ENCODE measurements around the gene PIGP.

PIGP gene

GRCh38 chr21:37093977-37094376, 21.1 kb upstream of the PIGP start:
- Mint-ChIP-seq H3K4me3 (no peak overlapping the region), H3K27me3 (ENCODE audit: low read depth) (no peaks in the 10 kb centered on the region), H3K9me3 (no peaks in the 10 kb centered on the region), H3K36me3 (ENCODE audit: low read depth) (peaks cover 56% of the 10 kb centered on the region), H3K4me1 (peaks cover 16% of the 10 kb centered on the region), H3K27ac (no peak overlapping the region)
- TF ChIP-seq CTCF (IDR thresholded peaks at IDR 0.05; ENCODE audit: unreplicated experiment in 3 of 3), result no peak

GRCh38 chr21:37088186-37088735, 15.4 kb upstream of the PIGP start:
- Mint-ChIP-seq H3K9me3 (no peaks in the 10 kb centered on the region), H3K4me1 (peaks cover 10% of the 10 kb centered on the region), H3K36me3 (ENCODE audit: low read depth) (peaks cover 31% of the 10 kb centered on the region), H3K27ac (no peak overlapping the region), H3K4me3 (no peak overlapping the region), H3K27me3 (ENCODE audit: low read depth) (no peaks in the 10 kb centered on the region)
- no peak for TF ChIP-seq CTCF (IDR thresholded peaks at IDR 0.05; ENCODE audit: unreplicated experiment in 3 of 3)

- H3K9me3 Mint-ChIP-seq, result no peaks in the 10 kb centered on the region
- peak in 2 of 3 experiments; percentile 10 to 38 for TF ChIP-seq CTCF (IDR thresholded peaks at IDR 0.05; ENCODE audit: unreplicated experiment in 3 of 3)
- H3K27ac Mint-ChIP-seq, result no peak overlapping the region
- H3K36me3 Mint-ChIP-seq (ENCODE audit: low read depth), result peaks cover 27% of the 10 kb centered on the region
- H3K4me1 Mint-ChIP-seq, result peaks cover 16% of the 10 kb centered on the region
- H3K4me3 Mint-ChIP-seq, result no peak overlapping the region
- H3K27me3 Mint-ChIP-seq (ENCODE audit: low read depth), result no peaks in the 10 kb centered on the region
Measured at GRCh38 chr21:37087188-37087587, 14.3 kb upstream of the PIGP start.

- Mint-ChIP-seq H3K27me3 (ENCODE audit: low read depth) (no peaks in the 10 kb centered on the region), H3K4me1 (peaks cover 16% of the 10 kb centered on the region), H3K9me3 (peaks cover under 1% of the 10 kb centered on the region), H3K4me3 (no peak overlapping the region), H3K36me3 (ENCODE audit: low read depth) (peaks cover 27% of the 10 kb centered on the region), H3K27ac (no peak overlapping the region)
- TF ChIP-seq CTCF (IDR thresholded peaks at IDR 0.05; ENCODE audit: unreplicated experiment in 3 of 3), result no peak
Measured at GRCh38 chr21:37085726-37086125, 12.9 kb upstream of the PIGP start.

- Mint-ChIP-seq H3K36me3 (ENCODE audit: low read depth) (peaks cover 29% of the 10 kb centered on the region), H3K4me3 (no peak overlapping the region), H3K27ac (no peak overlapping the region), H3K9me3 (peaks cover 18% of the 10 kb centered on the region), H3K4me1 (peaks cover 17% of the 10 kb centered on the region), H3K27me3 (ENCODE audit: low read depth) (no peaks in the 10 kb centered on the region)
- TF ChIP-seq CTCF (IDR thresholded peaks at IDR 0.05; ENCODE audit: unreplicated experiment in 3 of 3), result no peak
Measured at GRCh38 chr21:37082856-37083528, 10.1 kb upstream of the PIGP start.

GRCh38 chr21:37082375-37082774, 9.5 kb upstream of the PIGP start:
- Mint-ChIP-seq H3K4me3 (no peak overlapping the region), H3K9me3 (peaks cover 21% of the 10 kb centered on the region), H3K36me3 (ENCODE audit: low read depth) (peaks cover 34% of the 10 kb centered on the region), H3K4me1 (peaks cover 20% of the 10 kb centered on the region), H3K27me3 (ENCODE audit: low read depth) (no peaks in the 10 kb centered on the region), H3K27ac (no peak overlapping the region)
- TF ChIP-seq CTCF (IDR thresholded peaks at IDR 0.05; ENCODE audit: unreplicated experiment in 3 of 3), result no peak
